Activated CD8-positive, alpha-beta T cell treated with anti-CD3 and anti-CD28 coated beads, Interleukin-2, amount 10 ng/mL, durations not matched to agents 7 days and 5 days (primary cell): ENCODE measurements around the gene EXOSC2. TPM values are rescaled to one million over a fixed set of nuclear protein-coding genes. Genes with fewer than 3 reads are reported as not detected.

Experiments
- ATAC-seq: fragments of 150-1000 bp; cut with Tn5 transposase; one replicate; pipeline ENCODE4 v1.10.0; 2021; ENCODE audit warnings: moderate library complexity
- CTCF ChIA-PET: fragments of 350-600 bp; sonication (Branson Sonifier 250); formaldehyde crosslinking; loops from one replicate; lab custom pipeline; 2021; ENCODE audit warnings: antibody characterized with exemption; lab: Charles Lee
- POLR2A ChIA-PET: fragments of 350-600 bp; sonication (Branson Sonifier 250); formaldehyde crosslinking; loops from one replicate; lab custom pipeline; 2021; ENCODE audit warnings: antibody characterized with exemption; lab: Charles Lee
- DNase-seq: peaks from one replicate; pipeline ENCODE4 v3.0.0-alpha.2; 2020
- H3K27ac Mint-ChIP-seq: one replicate; pipeline ENCODE4 v1.8.0; 2021; ENCODE audit warnings: mild to moderate bottlenecking, mixed read lengths
- H3K27me3 Mint-ChIP-seq: one replicate; pipeline ENCODE4 v1.8.0; 2021; ENCODE audit warnings: low read depth, mixed read lengths
- H3K36me3 Mint-ChIP-seq: one replicate; pipeline ENCODE4 v1.8.0; 2021; ENCODE audit warnings: low read depth, mixed read lengths
- H3K4me1 Mint-ChIP-seq: one replicate; pipeline ENCODE4 v1.8.0; 2021; ENCODE audit warnings: low read depth, mixed read lengths
- H3K4me3 Mint-ChIP-seq: one replicate; pipeline ENCODE4 v1.8.0; 2021; ENCODE audit warnings: mild to moderate bottlenecking, mixed read lengths
- H3K9me3 Mint-ChIP-seq: one replicate; pipeline ENCODE4 v1.8.0; 2022; ENCODE audit warnings: mixed read lengths; ENCODE audit not compliant: insufficient read depth
- total RNA-seq, 2 experiments: library from RNA; stranded (reverse); gene quantifications; one replicate each; pipeline ENCODE4 v1.2.3, GENCODE V29; 2021

EXOSC2 gene
- total RNA-seq, 2 experiments from 2014 or later: 59.6 to 61.6 TPM

DNA sequence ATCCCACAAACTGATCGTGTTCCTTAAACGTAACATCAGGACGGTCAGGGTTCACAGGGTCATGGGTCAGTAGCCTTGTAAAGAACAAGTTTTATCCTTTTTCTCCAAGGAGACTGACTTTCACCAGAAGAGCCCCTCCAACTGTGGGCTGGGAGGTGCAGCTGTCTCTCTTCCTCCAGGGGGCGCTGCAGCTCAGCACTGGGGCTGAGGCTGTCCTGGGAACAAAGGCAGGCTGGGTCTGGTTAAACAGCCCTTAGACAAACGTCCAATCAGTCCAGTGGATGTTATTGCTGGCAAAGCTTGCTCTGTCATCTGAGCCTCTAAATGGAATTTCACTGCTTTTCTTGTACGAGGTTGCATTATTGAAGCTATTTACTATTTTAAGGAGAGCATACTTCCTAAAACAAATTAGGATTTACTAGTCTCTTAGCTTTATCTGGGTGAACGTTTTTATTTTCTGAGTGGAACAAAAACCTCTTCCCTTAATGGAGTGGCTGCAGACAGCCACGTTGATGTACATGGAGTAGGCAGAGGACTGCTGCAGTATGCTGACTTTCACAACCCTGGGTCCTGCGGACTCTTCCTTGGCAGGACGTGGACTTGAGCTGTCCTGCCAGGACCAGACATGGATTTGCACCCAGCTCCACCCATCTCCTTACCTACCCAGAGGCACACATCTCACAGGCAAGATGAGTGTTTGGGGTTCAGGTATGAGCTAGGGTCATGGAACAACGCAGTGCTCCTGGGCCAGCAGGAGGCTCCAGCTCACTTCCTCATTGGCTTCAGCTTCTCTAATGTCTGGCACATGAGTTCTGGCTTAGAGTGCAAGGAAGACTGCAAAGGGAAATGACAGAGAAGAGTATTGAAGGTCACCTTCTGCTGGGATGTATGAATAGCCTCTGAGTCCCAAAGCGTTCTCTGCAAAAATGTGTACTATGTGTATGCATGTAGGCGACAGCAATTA lies 7.8 kb downstream of the EXOSC2 start:
- DNase-seq (peak; percentile 75), ATAC-seq (peak; percentile 94)
- H3K9me3 Mint-ChIP-seq: no peaks in the 10 kb centered on the region
- CTCF ChIA-PET: interaction anchor here (0.8 to 4.2 kb wide), 38 partner anchors 8 to 429 kb away, joined by 3 to 45 read pairs (median 4); partner anchors contain the start of genes ABL1 and EXOSC2
- H3K36me3 Mint-ChIP-seq: peaks cover 71% of the 10 kb centered on the region
- no peak overlapping the region for H3K27ac Mint-ChIP-seq
- no peaks in the 10 kb centered on the region for H3K27me3 Mint-ChIP-seq
- peaks cover 30% of the 10 kb centered on the region for H3K4me1 Mint-ChIP-seq
- H3K4me3 Mint-ChIP-seq: no peak overlapping the region
- POLR2A ChIA-PET: interaction anchor here (1.0 kb wide), 1 partner anchor 8 kb away, joined by 3 read pairs; no protein-coding TSS in a partner anchor

DNA sequence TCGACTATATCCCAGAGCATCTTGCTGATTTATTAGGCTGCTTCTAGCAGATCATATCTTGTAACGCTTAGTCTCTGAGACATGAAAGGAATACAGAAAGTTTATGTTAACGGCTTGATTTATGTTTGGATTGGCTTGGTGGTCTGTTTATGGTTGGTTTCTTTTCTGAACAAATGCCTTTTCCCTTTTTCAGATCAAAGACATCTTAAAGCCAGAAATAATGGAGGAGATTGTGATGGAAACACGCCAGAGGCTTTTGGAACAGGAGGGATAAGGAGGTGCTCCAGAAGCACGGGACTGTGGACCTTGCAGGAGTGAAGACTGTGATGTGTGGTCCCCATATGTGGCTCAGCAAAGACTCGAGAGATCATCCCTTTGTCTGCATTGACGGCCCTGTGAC lies 9.9 kb downstream of the EXOSC2 start:
- Mint-ChIP-seq H3K9me3 (no peaks in the 10 kb centered on the region), H3K36me3 (peaks cover 53% of the 10 kb centered on the region), H3K4me3 (no peak overlapping the region), H3K4me1 (peaks cover 11% of the 10 kb centered on the region), H3K27me3 (no peaks in the 10 kb centered on the region), H3K27ac (no peak overlapping the region)
- CTCF ChIA-PET: interaction anchor here (4.2 kb wide), 1 partner anchor 10 kb away, joined by 22 read pairs; the partner anchor contains the start of gene EXOSC2
- no peak for DNase-seq
- ATAC-seq: no peak
- POLR2A ChIA-PET: interaction anchor here (1.0 kb wide), 1 partner anchor 10 kb away, joined by 4 read pairs; the partner anchor contains the start of gene EXOSC2

DNA sequence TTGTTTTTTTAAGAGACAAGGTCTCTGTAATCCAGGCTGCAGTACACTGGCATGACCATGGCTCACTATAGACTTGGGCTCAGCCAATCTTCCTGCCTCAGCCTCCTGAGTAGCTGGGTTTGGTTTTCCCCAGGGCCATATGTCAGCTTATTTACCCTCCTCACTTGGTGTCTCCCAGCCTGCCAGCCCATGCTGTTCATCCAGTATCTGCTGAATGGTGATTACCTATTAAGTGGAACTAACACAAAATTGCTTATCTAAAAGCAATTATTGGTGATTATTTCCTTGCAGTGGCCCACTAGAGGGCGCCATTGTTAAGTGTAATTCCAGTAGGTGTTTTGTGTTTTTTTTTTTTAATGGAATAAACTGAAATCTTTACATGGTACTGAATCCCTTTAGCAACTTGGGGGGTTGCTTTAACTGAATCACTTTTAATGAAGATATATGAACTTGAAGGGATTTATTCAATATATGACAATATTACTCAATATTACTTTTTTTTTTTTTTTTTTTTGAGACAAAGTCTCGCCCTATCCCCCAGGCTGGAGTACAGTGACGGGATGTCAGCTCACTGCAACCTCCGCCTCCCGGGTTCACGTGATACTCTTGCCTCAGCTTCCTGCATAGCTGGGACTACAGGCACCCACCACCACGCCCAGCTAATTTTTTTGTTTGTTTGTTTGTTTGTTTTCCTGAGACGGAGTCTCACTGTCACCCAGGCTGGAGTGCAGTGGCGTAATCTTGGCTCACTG lies 13.8 kb downstream of the EXOSC2 start:
- H3K36me3 Mint-ChIP-seq: peaks cover 27% of the 10 kb centered on the region
- ChIA-PET POLR2A (no interaction called here), CTCF (interaction anchor here (0.8 to 3.9 kb wide), 17 partner anchors 9 to 339 kb away, joined by 3 to 25 read pairs (median 4); partner anchors contain the start of gene EXOSC2)
- H3K27me3 Mint-ChIP-seq: no peaks in the 10 kb centered on the region
- H3K4me3 Mint-ChIP-seq: no peak overlapping the region
- peaks cover 5% of the 10 kb centered on the region for H3K4me1 Mint-ChIP-seq
- no peaks in the 10 kb centered on the region for H3K9me3 Mint-ChIP-seq
- ATAC-seq (peak; percentile 57), DNase-seq (peak; percentile 80)
- H3K27ac Mint-ChIP-seq: no peak overlapping the region

DNA sequence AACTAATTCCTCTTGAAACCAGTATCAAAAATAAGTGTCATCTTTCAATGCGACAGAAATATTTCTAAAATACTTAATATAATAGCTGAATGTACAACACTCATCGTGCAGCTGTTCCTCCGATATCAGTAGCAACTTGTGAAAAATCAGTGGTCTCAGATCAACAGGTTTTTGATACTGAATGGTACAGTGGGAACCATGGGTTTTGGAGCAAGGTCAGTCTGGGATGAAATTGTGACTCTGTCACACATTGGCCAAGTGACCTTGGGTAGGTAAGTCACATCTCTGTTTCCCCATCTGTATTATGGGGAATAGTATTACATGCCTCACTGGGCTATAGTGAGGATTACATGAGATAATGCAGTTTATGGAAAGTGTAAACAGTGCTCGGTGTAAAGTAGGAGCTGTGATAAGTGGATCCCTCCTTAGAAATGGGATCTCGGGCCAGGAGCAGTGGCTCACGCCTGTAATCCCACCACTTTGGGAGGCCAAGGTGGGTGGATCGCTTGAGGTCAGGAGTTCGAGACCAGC lies 17.3 kb downstream of the EXOSC2 start:
- Mint-ChIP-seq H3K4me1 (peaks cover 31% of the 10 kb centered on the region), H3K27ac (no peak overlapping the region), H3K36me3 (peaks cover 8% of the 10 kb centered on the region), H3K4me3 (no peak overlapping the region), H3K9me3 (no peaks in the 10 kb centered on the region), H3K27me3 (no peaks in the 10 kb centered on the region)
- ChIA-PET POLR2A (no interaction called here), CTCF (interaction anchor here (1.4 to 2.8 kb wide), 2 partner anchors 10 to 14 kb away, joined by 3 to 23 read pairs; no protein-coding TSS in a partner anchor)
- DNase-seq (no peak), ATAC-seq (no peak)

- DNase-seq (no peak), ATAC-seq (no peak)
- H3K4me3 Mint-ChIP-seq: no peak overlapping the region
- ChIA-PET POLR2A (no interaction called here), CTCF (interaction anchor here (2.8 kb wide), 1 partner anchor 10 kb away, joined by 23 read pairs; no protein-coding TSS in a partner anchor)
- H3K27ac Mint-ChIP-seq: no peak overlapping the region
- peaks cover 36% of the 10 kb centered on the region for H3K4me1 Mint-ChIP-seq
- no peaks in the 10 kb centered on the region for H3K9me3 Mint-ChIP-seq
- H3K27me3 Mint-ChIP-seq: no peaks in the 10 kb centered on the region
- H3K36me3 Mint-ChIP-seq: peaks cover 5% of the 10 kb centered on the region
Observed at GRCh38 chr9:130711469-130711868, 17.9 kb downstream of the EXOSC2 start.

DNA sequence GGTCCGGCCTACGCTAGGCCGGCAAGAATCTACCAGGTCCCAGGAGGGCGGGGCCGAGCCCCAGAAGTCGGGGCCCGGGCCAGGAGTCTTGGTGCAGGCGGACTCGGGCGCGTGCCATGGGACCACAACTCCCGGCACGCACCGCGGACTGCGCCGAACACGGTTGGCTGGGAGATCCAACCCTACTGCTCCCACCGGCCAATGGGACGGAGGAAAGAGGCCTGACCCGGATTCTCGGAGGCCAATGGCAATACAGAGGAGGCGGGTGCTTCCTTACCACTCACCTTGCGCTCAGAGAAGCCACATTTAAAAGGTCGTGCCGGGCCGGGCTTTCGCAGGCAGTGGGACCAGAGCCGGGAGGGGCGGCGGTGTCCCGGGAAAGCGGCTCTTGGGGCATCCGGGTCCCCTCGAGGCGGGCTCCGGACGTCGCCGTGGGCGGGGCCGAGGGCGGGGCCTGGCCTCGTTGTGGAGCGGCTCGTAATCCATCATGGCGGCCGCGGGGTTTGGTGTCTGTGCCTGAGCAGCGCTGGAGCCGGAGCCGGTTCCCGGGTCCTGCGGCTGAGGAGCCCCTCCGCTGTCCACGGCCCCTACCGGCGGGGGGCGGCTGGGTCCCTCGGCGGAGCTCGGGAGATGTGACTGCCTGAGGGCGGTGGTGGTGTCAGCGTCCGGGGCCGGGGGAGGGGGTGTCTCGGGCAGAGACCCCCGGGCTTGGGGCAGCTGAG lies 19.1 kb downstream of the EXOSC2 start:
- ChIA-PET POLR2A (interaction anchor here (1.3 kb wide), 1 partner anchor 19 kb away, joined by 11 read pairs; the partner anchor contains the start of gene EXOSC2), CTCF (interaction anchor here (0.9 to 4.5 kb wide), 6 partner anchors 11 to 157 kb away, joined by 3 to 29 read pairs (median 4); partner anchors contain the start of gene EXOSC2)
- ATAC-seq: peak; percentile 99
- H3K4me1 Mint-ChIP-seq: peaks cover 38% of the 10 kb centered on the region
- peaks cover 6% of the 10 kb centered on the region for H3K36me3 Mint-ChIP-seq
- H3K27me3 Mint-ChIP-seq: no peaks in the 10 kb centered on the region
- peak overlapping the region; percentile 87 for H3K4me3 Mint-ChIP-seq
- DNase-seq: peak; percentile 97
- H3K9me3 Mint-ChIP-seq: no peaks in the 10 kb centered on the region
- peak overlapping the region; percentile 93 for H3K27ac Mint-ChIP-seq

DNA sequence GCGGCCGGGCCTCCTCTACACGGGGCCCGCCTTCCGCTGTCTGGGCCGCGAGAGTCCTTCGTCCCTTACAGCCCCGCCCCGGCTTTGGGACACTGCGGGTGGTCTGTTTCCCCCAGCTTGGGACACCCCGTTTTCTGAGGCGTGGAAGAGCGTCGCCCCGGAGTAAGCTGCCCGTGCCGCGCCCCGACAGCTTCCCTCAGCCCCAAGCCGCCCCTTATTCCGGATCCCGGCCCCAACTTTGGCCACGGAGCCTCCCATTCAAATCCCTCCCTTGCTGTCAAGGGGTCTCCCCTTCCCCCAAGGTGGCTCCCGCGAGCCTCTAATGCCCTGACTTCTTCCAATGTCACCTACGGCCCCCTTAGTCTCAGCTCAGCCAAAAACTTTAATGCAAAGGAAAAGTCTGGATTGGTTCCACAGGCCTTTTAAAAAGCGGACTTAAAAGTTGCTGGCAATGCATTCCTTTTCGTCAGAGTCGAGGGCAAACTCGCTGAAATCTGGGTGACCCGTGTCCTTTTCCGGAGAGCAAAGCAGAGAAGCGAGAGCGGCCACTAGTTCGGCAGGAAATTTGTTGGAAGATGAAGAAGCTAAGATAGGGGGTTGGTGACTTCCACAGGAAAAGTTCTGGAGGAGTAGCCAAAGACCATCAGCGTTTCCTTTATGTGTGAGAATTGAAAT lies 19.8 kb downstream of the EXOSC2 start:
- Mint-ChIP-seq H3K36me3 (peaks cover 6% of the 10 kb centered on the region), H3K27ac (peak overlapping the region; percentile 91), H3K4me1 (peaks cover 38% of the 10 kb centered on the region), H3K27me3 (no peaks in the 10 kb centered on the region), H3K4me3 (peak overlapping the region; percentile 87), H3K9me3 (no peaks in the 10 kb centered on the region)
- CTCF ChIA-PET: interaction anchor here (0.9 to 4.5 kb wide), 6 partner anchors 12 to 156 kb away, joined by 3 to 29 read pairs (median 4); partner anchors contain the start of gene EXOSC2
- no peak for ATAC-seq
- POLR2A ChIA-PET: interaction anchor here (1.3 kb wide), 1 partner anchor 20 kb away, joined by 11 read pairs; the partner anchor contains the start of gene EXOSC2
- peak; percentile 32 for DNase-seq

- CTCF ChIA-PET: interaction anchor here (0.9 to 4.5 kb wide), 5 partner anchors 13 to 332 kb away, joined by 3 to 29 read pairs (median 3); no protein-coding TSS in a partner anchor
- Mint-ChIP-seq H3K27ac (no peak overlapping the region), H3K36me3 (peaks cover 6% of the 10 kb centered on the region), H3K27me3 (no peaks in the 10 kb centered on the region), H3K4me3 (peak overlapping the region; percentile 87), H3K4me1 (peaks cover 38% of the 10 kb centered on the region), H3K9me3 (no peaks in the 10 kb centered on the region)
- DNase-seq: no peak
- ATAC-seq: no peak
- POLR2A ChIA-PET: no interaction called here
Observed at GRCh38 chr9:130714586-130715110, 21.1 kb downstream of the EXOSC2 start.

DNA sequence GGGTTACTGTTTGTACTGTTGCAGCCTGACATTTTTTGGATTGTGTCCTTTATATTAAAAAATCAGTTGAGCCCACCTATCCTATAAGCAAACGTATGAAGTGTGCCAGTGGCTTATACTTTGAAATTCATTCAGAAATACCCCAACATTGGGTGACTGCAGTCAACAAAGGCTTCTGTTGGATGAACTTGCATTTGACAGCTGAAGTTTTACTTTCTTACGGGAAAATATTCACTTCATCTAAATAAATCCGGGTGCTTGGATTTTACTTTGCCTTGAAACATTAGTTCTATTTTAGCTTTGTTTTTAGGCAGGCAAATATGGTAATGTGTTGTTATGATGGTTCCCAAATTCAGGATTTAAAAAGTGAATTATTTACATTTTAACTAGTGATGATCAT lies 21.7 kb downstream of the EXOSC2 start:
- DNase-seq (no peak), ATAC-seq (no peak)
- H3K27me3 Mint-ChIP-seq: no peaks in the 10 kb centered on the region
- peaks cover 6% of the 10 kb centered on the region for H3K36me3 Mint-ChIP-seq
- no peaks in the 10 kb centered on the region for H3K9me3 Mint-ChIP-seq
- H3K27ac Mint-ChIP-seq: no peak overlapping the region
- H3K4me1 Mint-ChIP-seq: peaks cover 38% of the 10 kb centered on the region
- ChIA-PET CTCF (interaction anchor here (0.9 to 4.5 kb wide), 5 partner anchors 14 to 331 kb away, joined by 3 to 29 read pairs (median 3); no protein-coding TSS in a partner anchor), POLR2A (interaction anchor here (0.6 kb wide), 1 partner anchor 136 kb away, joined by 3 read pairs; the partner anchor contains the start of gene FUBP3)
- peak overlapping the region; percentile 87 for H3K4me3 Mint-ChIP-seq

DNA sequence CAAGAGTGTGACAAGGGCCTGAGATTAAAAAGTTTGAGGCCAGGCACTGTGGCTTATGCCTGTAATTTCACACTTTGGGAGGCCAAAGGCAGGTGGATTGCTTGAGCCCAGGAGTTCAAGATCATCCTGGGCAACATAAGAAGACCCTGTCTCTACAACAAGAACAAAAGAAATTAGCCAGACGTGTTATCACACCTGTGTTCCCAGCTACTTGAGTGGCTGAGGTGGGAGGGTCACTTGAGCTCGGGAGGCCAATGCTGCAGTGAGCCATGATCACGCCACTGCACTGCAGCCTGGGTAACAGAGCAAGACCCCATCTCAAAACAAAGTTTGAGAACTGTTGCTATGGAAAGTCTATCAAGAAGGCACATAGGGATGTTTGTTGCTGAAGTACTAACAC lies 25.0 kb downstream of the EXOSC2 start:
- H3K9me3 Mint-ChIP-seq: no peaks in the 10 kb centered on the region
- H3K27ac Mint-ChIP-seq: no peak overlapping the region
- POLR2A ChIA-PET: no interaction called here
- H3K4me3 Mint-ChIP-seq: no peak overlapping the region
- H3K27me3 Mint-ChIP-seq: no peaks in the 10 kb centered on the region
- H3K36me3 Mint-ChIP-seq: peaks cover 6% of the 10 kb centered on the region
- ATAC-seq: no peak
- CTCF ChIA-PET: no interaction called here
- H3K4me1 Mint-ChIP-seq: peaks cover 32% of the 10 kb centered on the region
- DNase-seq: no peak
